HepG2 (cell line): Measurements from ENCODE around the gene SLC26A9. TPM values are rescaled to one million over a fixed set of nuclear protein-coding genes. Genes with fewer than 3 reads are reported as not detected.

Experiments used
- ATF1 ChIP-seq: IDR thresholded peaks from 2 replicates; pipeline ENCODE4 v1.6.1; 2016; ENCODE audit warnings: mild to moderate bottlenecking, control low read depth
- GFI1 ChIP-seq: sonication (generic); formaldehyde crosslinking; IDR thresholded peaks from 2 replicates; pipeline ENCODE4 v1.5.0; 2020; ENCODE audit warnings: missing genetic modification reagents, mild to moderate bottlenecking, borderline replicate concordance
- GMEB2 ChIP-seq: IDR thresholded peaks from 2 replicates; pipeline ENCODE4 v1.6.1; 2016; ENCODE audit warnings: missing biosample characterization, missing genetic modification reagents, low read depth
- LRRFIP1 ChIP-seq: sonication (generic); formaldehyde crosslinking; conservative IDR thresholded peaks from 2 replicates; pipeline ENCODE4 v1.4.0; 2020; ENCODE audit warnings: missing genetic modification reagents
- MZF1 ChIP-seq: sonication (generic); formaldehyde crosslinking; IDR thresholded peaks from 2 replicates; pipeline ENCODE4 v1.8.1; 2023; ENCODE audit warnings: mild to moderate bottlenecking, missing genetic modification reagents, borderline replicate concordance
- RFX3 ChIP-seq: IDR thresholded peaks from 2 replicates; pipeline ENCODE4 v1.6.1; 2016; ENCODE audit warnings: missing biosample characterization, missing genetic modification reagents
- ZNF629 ChIP-seq: sonication (generic); formaldehyde crosslinking; conservative IDR thresholded peaks from 2 replicates; pipeline ENCODE4 v1.5.0; 2020; ENCODE audit warnings: missing genetic modification reagents
- ZNF652 ChIP-seq: IDR thresholded peaks from 2 replicates; pipeline ENCODE4 v1.6.1; 2016; ENCODE audit warnings: low read depth, borderline replicate concordance
- ZNF713 ChIP-seq: sonication (generic); formaldehyde crosslinking; IDR thresholded peaks from 2 replicates; pipeline ENCODE4 v1.4.0; 2020; ENCODE audit warnings: mild to moderate bottlenecking, missing genetic modification reagents
- ZNF841 ChIP-seq: sonication (generic); formaldehyde crosslinking; IDR thresholded peaks from 2 replicates; pipeline ENCODE4 v1.8.1; 2023; ENCODE audit warnings: missing genetic modification reagents, borderline replicate concordance
- ZZZ3 ChIP-seq: sonication (generic); formaldehyde crosslinking; IDR thresholded peaks from 2 replicates; pipeline ENCODE4 v1.4.0; 2020; ENCODE audit warnings: missing genetic modification reagents, mild to moderate bottlenecking, borderline replicate concordance
- polyA plus RNA-seq, 8 experiments: library from polyadenylated mRNA; depleted of rRNA in 3 of 8; stranded (reverse) in 7 of 8; unstranded in 1 of 8; fragments of >200 nt; fragmentation: Illumina TruSeq in 4 of 8; extraction: Trizol in 4 of 8; gene quantifications; 2 replicates each; pipeline versions ENCODE4 v1.2.1 to v1.2.3, GENCODE V29; 2011 to 2016; ENCODE audit warnings: low read depth in 4 of 8, missing spikeins in 1 of 8, mixed read lengths in 1 of 8; ENCODE audit not compliant: insufficient read depth in 1 of 8
- total RNA-seq, 5 experiments: library from RNA; depleted of rRNA; stranded (reverse); fragments of >200 nt; fragmentation: Illumina TruSeq; extraction: Trizol; gene quantifications; 2 replicates each; pipeline ENCODE4 v1.2.3, GENCODE V29; 2016; ENCODE audit warnings: low read depth in 1 of 5

SLC26A9 gene
- total and polyA plus RNA-seq, 2 of the 13 experiments (the other 11 are each of a cell fraction or from before 2014, with no cell fraction given): 0.11 to 0.15 TPM

DNA sequence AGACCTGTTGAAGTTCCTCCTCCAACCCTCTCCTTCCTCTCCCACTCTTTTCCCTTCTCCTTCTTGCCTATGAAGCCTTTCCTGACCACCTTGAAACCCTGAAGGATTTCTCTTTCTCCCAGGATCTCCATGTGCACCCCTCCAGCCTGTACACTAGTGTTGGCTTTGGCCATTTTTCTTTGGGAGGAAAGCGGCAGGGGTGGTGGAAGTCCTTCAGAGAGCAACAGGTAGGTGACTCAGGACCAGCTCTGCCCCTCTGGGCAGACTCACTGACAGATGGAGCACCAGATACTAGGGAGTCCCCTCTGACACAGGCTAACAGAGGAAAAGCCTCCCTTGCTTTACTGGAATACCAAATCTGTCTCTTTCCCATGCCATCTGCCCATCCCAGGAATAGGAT is 4.6 kb downstream of the SLC26A9 start (continued):
- TF ChIP-seq LRRFIP1 (CRISPR knock-in tag): no peak
- no peak for TF ChIP-seq MZF1 (CRISPR knock-in tag)
- TF ChIP-seq ZNF652 (CRISPR knock-in tag): no peak
- no peak for TF ChIP-seq ZNF713
- TF ChIP-seq GFI1 (CRISPR knock-in tag): no peak
- TF ChIP-seq ATF1 (CRISPR knock-in tag): no peak
- no peak for TF ChIP-seq GMEB2 (CRISPR knock-in tag)
- TF ChIP-seq ZZZ3: no peak
- no peak for TF ChIP-seq RFX3
- TF ChIP-seq ZNF629 (CRISPR knock-in tag): no peak
- TF ChIP-seq ZNF841 (CRISPR knock-in tag): no peak
- TF ChIP-seq, all 625 proteins: peak for 0
